Type B pancreatic cell (in vitro differentiated cells): ENCODE measurements around the gene SLC9A9. TPM values are rescaled to one million over a fixed set of nuclear protein-coding genes. Genes with fewer than 3 reads are reported as not detected.

Experiments used
- DNase-seq: peaks from one replicate; pipeline ENCODE4 v3.0.0; 2021; ENCODE audit warnings: mixed read lengths; ENCODE audit not compliant: unreplicated experiment; ENCODE audit errors: extremely low spot score
- H3K27ac Mint-ChIP-seq: 2 replicates; pipeline ENCODE4 v1.8.0; 2021; ENCODE audit warnings: mild to moderate bottlenecking, mixed read lengths
- H3K27me3 Mint-ChIP-seq: 2 replicates; pipeline ENCODE4 v1.8.0; 2021; ENCODE audit warnings: mixed read lengths
- H3K36me3 Mint-ChIP-seq: 2 replicates; pipeline ENCODE4 v1.8.0; 2021; ENCODE audit warnings: mixed read lengths
- H3K4me1 Mint-ChIP-seq: one replicate; pipeline ENCODE4 v1.8.0; 2021; ENCODE audit warnings: mixed read lengths; ENCODE audit not compliant: unreplicated experiment
- H3K4me3 Mint-ChIP-seq: 2 replicates; pipeline ENCODE4 v1.8.0; 2021; ENCODE audit warnings: mild to moderate bottlenecking, mixed read lengths
- H3K9me3 Mint-ChIP-seq: 2 replicates; pipeline ENCODE4 v1.8.0; 2021; ENCODE audit warnings: mixed read lengths
- CTCF ChIP-seq: fragments of 200-600 bp; sonication (generic); conservative IDR thresholded peaks from 2 replicates; pipeline ENCODE4 v1.5.0; 2021; ENCODE audit warnings: antibody characterized with exemption, mild to moderate bottlenecking
- total RNA-seq: library from RNA; stranded (reverse); gene quantifications from 2 replicates; pipeline ENCODE4 v1.2.1, GENCODE V29; 2021; ENCODE audit warnings: low replicate concordance

SLC9A9 gene
- total RNA-seq, 1 donor from 2014 or later = 2.7 TPM

DNA sequence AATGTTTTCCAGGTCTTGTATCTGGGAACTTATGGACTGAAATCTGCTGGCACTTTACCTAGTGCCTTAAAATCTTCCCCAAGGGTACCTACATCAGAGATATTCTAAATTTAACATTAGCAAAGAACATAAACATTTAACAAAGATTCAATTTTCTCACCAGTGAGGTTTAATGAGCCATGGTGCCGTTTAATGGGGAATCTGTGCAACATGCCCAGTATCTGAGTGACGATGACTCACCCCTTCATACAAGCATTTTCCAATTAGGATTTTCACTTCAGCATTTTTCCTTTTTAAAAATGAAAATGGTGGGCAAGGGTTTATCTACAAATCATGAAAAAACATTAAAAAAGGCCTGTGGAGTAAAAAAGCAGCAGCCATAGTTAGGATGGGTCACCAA lies 189.4 kb downstream of the SLC9A9 start:
- no peak for TF ChIP-seq CTCF
- Mint-ChIP-seq H3K36me3 (no peaks in the 10 kb centered on the region), H3K27ac (no peak overlapping the region), H3K4me3 (no peak overlapping the region), H3K4me1 (no peaks in the 10 kb centered on the region), H3K27me3 (no peaks in the 10 kb centered on the region), H3K9me3 (peaks cover 11% of the 10 kb centered on the region)
- DNase-seq = no peak

DNA sequence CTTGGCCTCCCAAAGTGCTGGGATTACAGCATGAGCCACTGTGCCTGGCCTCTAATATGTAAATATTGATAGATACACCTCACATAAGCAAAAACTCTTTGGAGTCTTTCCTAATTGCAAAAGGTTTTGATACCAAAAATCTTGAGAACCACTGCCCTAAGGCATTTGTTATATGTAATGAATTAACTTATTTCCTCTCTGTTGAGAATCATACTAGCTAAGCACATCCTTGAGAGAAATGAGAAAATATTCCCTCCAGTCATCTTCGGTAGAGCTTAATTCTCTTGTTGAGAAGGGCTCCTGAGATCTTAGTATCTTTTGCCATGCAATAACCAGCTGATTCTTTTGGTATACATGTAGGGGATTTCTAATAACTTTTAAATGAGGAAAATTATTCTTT lies 190.2 kb downstream of the SLC9A9 start:
- Mint-ChIP-seq H3K4me3 (no peak overlapping the region), H3K4me1 (no peaks in the 10 kb centered on the region), H3K27ac (no peak overlapping the region), H3K36me3 (no peaks in the 10 kb centered on the region), H3K9me3 (peaks cover 6% of the 10 kb centered on the region), H3K27me3 (no peaks in the 10 kb centered on the region)
- DNase-seq = no peak
- no peak for TF ChIP-seq CTCF

DNA sequence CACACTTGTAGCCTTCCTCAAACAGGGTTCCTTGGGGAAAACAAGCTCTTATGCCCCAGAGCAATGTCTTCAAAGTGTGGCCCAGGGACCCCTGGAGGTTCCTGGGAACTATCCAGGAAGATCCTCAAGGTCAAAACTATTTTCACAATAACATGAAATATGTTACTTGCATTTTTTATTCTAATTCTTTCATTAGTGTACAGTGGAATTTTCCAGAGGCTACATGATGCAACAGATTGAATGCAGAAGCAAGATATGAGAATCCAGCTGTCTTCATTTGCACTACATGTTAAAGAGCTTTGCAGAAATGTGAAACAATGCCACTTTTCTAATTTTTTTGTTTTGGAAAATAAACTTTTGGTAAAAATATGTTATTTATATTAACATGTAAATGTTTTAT lies 190.9 kb downstream of the SLC9A9 start:
- H3K4me3 Mint-ChIP-seq = no peak overlapping the region
- H3K27ac Mint-ChIP-seq = no peak overlapping the region
- no peaks in the 10 kb centered on the region for H3K27me3 Mint-ChIP-seq
- no peaks in the 10 kb centered on the region for H3K36me3 Mint-ChIP-seq
- no peaks in the 10 kb centered on the region for H3K4me1 Mint-ChIP-seq
- no peak for TF ChIP-seq CTCF
- peaks cover 6% of the 10 kb centered on the region for H3K9me3 Mint-ChIP-seq
- no peak for DNase-seq

DNA sequence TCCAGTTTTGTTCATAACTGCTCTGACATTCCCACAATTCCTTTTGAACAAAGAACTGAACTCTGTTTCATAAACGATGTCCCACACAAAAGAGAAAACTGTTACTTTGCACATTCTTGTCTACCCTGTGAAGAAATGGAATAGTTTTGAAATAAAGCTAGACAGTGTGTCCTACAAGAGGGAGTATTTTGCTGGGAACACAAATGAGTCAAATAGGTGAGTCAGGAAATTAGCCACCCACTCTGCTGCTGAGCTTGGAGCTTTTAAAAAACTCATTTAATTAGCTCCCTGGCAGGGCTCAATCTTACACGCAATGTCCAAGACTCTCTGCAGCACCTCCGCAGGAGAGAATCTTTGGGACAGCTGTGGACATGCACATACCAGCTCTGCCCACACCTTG lies 193.4 kb downstream of the SLC9A9 start:
- no peaks in the 10 kb centered on the region for H3K9me3 Mint-ChIP-seq
- no peaks in the 10 kb centered on the region for H3K27me3 Mint-ChIP-seq
- no peak overlapping the region for H3K27ac Mint-ChIP-seq
- H3K4me3 Mint-ChIP-seq = no peak overlapping the region
- TF ChIP-seq CTCF = no peak
- H3K36me3 Mint-ChIP-seq = no peaks in the 10 kb centered on the region
- no peaks in the 10 kb centered on the region for H3K4me1 Mint-ChIP-seq
- no peak for DNase-seq

GRCh38 chr3:143653935-143654334 lies 194.3 kb downstream of the SLC9A9 start:
- Mint-ChIP-seq H3K9me3 (no peaks in the 10 kb centered on the region), H3K4me3 (no peak overlapping the region)
- no peak for TF ChIP-seq CTCF

DNA sequence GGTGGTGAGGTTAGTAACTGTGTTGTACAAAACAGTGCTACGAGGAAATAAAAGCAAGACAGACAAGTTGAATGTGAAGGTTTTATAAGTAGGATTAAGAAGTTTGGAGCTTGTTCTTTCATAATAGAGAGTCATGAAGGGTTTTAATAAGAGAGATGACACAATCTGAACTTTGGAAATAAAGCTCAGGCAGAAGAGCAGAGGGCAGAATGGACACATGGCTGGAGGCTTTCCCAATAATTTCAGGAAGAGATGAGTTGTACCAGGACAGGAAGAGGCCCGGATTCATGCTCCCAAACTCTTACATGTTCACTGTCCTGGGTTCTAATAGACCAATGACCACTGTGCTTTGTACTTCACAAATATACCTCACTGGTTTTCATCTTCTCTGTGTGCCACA lies 194.8 kb downstream of the SLC9A9 start:
- Mint-ChIP-seq H3K4me1 (no peaks in the 10 kb centered on the region), H3K27me3 (no peaks in the 10 kb centered on the region), H3K9me3 (no peaks in the 10 kb centered on the region), H3K4me3 (no peak overlapping the region), H3K36me3 (no peaks in the 10 kb centered on the region), H3K27ac (no peak overlapping the region)
- DNase-seq = no peak
- TF ChIP-seq CTCF = no peak

More at GRCh38 chr3:143653935-143654334, 194.3 kb downstream of the SLC9A9 start:
- Mint-ChIP-seq H3K27ac (no peak overlapping the region), H3K36me3 (no peaks in the 10 kb centered on the region), H3K4me1 (no peaks in the 10 kb centered on the region), H3K27me3 (no peaks in the 10 kb centered on the region)
- DNase-seq = no peak
